Kasumi-1 (cell line): ENCODE measurements around the gene JMJD8.

Experiments used
- DNase-seq, 2 experiments: peaks; one replicate each; lab custom pipeline; 2025; lab: John Stamatoyannopoulos, UW

The JMJD8 gene

DNA sequence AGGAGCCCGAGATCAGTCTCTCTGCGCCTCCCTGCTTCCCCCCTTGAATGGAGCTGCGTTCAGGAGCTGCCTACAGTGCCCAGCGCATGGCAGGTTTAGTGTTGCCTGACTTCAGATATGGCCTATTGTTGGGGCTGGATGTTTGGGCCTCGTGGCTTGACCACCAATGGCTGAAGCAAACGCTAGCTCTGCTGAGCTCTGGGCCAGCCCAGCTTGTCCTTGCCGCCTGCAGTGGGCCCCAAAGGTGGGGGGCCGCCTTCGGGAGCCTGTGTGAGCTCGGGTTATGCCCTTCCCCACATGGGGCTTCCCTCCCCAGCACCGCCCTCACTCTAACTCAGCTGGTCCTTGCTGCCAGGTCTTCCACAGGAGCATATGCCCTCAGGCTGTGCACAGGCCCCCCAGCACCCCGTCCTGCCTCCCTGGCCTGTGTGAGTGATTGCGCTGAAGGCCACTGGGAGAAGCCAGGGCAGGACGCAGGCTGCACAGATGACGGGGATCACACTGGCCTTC, 46.0 kb downstream of the JMJD8 start:
- DNase-seq, result no peak

DNA sequence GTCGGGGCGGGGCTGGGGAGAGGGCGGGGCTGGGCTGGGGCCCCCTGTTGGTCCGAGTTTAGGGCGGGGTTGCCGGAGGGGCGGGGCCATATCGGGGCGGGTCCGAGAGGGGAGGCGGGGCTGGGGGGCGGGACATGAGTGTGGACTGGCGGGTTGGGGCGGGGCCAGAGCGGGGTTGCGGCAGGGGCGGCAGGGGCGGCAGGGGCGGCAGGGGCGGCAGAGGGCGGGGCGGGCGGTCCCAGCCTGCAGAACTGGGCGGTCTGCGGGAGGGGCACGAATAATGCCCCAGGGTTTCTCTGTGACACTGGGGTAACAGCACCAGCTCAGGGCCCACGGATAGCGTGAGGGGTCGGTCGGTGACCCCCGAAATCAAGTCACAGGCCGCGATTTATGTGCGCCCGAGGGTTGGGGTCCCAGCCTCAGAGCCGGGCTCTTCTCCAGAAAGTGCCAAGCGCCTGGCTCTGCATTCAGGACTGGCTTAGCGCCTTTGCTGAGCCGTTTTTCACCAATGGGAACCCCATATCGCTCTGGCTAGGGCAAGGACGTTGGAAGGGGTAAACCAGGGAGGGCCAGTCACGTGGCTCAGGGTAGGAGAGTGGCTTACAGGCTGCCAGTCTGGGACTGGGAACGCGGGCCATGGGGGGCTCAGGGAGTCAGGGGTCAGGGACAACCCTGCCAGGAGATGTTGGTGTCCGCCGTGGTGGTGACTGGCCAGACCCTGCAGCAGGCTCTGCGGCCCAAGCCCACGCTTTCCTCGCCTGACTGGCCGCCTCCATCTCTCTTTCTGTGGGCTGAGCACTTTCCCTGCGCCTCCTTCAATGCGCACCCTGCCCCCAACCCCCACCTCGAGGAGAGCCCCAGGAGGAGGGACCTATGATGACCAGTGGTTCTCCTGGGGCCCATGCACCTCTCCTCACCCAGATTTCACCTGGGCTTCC, 46.8 kb downstream of the JMJD8 start:
- peak; percentile 24 to 37 for DNase-seq

DNA sequence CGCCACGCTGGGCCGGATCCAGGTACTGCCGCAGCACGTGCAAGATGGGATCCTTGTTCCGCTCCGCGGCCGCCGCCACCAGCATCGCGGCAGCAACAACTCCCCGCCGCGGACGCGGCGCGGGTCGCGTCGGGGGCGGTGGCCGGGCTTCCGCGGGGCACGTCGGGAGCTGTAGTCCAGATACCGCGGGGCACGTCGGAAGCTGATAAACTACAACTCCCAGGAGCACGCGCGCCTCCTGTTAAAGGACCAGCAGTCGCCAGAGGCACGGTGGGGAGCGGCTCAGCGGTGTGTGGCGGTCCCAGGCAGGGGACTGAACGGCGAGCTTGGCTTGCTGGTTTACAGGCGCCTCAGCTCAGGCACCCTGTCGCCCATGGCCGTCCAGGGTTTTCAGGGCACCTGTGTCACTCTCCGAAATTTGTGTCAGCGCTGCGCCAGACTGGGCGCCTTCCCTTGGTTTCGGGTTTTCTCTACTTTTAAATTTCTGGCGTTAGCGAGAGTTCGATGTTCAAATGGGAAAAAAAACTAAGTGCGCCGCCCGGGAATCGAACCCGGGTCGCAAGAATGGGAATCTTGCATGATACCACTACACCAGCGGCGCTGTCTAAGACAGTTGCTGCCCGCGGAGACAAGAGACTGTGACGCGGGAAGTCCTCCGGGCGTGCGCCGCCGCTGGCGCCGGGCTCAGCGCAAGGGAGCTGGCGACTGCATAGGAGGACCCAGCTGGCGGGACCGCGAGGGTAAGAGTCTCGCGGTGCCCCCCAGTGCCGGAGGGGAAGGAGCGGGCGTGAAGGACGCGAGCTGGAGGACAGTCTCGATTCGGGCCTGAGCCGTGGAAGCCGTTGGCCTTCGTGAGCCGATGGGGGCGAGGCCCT, 47.7 kb downstream of the JMJD8 start, which contains the start of gene METTL26:
Gene METTL26, minus strand, starts transcription at position 100 of the 875 bp plus-strand sequence. Its CDS starts 15 bp downstream, at position 85.
- DNase-seq, result peak; percentile 62 to 77

DNA sequence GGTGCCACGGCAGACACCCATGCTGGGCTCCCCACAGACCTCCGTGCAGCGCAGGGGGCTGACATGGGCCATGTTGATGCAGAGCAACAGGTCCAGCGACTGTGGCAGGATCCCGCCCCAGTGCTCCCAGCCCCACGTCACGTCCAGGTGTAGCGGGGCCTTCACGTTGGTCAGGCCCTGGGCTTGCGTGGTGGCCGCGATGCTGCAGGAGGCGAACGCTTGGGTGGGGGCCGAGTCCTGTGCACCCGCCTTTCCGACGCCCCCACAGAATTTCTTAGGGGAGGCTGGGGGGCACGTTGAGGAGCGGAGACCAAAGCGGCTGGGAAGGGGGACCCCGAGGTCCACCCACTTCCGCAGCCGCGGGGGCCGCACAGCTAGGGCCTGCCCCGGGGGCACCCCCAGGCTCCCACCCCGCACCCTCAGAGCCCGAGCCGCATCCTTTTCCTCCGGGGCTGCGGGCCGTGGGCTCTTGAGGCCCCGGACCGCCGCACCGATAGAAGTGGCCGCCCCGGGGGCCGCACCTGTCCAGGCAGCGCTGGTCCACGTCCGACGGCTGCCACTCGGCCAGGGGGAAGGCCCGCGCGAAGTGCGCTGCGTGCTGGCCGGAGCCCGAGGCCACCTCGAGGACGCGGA, 48.4 kb downstream of the JMJD8 start:
- DNase-seq, result no peak

DNA sequence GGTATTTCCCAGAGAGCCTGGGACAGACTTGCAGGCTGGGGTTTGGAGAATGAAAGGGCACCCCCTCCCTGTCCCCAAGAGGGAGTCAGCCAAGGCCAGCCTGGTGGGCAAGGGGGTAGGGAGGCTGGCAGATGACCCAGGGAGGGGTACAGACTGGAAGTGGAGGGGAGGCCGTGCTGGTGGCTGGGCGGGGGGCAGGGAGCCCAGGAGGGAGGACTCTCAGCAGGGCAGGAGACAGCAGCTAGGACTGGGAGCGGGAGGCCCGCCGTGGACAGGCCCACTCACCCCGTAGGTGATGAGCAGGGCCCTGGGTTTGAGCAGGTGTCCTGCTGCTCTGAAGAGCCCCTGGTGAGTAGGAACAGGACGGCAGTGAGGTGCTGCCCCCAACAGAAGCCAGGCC, 49.1 kb downstream of the JMJD8 start:
- DNase-seq, result no peak

DNA sequence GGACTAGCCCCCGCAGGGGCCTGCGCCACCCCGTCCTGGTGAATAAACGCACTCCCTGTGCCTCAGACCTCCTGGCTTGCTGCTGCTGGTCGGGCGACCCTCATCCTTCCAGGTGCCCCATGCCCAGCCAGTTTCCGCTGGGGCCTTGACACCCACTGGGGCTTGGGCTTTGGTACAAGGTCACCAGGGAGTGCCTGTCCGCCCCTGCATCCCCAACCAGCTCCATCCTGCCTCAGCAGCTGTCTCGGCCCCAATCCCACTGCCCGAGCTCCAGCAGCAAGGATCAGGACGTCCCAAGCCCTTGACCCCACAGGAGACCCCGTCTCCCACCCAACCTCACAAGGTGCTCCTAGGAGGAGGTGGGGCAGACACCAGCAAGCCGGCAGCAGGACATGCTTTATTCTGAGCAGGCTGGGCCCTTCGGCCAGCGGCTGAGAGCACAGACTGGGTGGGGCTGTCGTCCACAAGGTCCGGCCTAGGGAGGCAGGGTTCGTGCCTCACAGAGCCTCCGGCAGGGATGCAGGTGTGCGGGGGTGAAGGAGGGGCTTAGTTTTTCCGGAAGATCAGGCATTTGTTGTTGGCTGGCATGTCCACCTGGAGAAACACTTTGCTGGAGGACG, 50.0 kb downstream of the JMJD8 start:
- DNase-seq, result no peak

DNA sequence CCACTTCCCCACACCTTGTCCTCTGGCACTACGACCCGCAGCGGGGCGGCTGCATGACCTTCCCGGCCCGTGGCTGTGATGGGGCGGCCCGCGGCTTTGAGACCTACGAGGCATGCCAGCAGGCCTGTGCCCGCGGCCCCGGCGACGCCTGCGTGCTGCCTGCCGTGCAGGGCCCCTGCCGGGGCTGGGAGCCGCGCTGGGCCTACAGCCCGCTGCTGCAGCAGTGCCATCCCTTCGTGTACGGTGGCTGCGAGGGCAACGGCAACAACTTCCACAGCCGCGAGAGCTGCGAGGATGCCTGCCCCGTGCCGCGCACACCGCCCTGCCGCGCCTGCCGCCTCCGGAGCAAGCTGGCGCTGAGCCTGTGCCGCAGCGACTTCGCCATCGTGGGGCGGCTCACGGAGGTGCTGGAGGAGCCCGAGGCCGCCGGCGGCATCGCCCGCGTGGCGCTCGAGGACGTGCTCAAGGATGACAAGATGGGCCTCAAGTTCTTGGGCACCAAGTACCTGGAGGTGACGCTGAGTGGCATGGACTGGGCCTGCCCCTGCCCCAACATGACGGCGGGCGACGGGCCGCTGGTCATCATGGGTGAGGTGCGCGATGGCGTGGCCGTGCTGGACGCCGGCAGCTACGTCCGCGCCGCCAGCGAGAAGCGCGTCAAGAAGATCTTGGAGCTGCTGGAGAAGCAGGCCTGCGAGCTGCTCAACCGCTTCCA, 50.6 kb downstream of the JMJD8 start:
- DNase-seq, result no peak

DNA sequence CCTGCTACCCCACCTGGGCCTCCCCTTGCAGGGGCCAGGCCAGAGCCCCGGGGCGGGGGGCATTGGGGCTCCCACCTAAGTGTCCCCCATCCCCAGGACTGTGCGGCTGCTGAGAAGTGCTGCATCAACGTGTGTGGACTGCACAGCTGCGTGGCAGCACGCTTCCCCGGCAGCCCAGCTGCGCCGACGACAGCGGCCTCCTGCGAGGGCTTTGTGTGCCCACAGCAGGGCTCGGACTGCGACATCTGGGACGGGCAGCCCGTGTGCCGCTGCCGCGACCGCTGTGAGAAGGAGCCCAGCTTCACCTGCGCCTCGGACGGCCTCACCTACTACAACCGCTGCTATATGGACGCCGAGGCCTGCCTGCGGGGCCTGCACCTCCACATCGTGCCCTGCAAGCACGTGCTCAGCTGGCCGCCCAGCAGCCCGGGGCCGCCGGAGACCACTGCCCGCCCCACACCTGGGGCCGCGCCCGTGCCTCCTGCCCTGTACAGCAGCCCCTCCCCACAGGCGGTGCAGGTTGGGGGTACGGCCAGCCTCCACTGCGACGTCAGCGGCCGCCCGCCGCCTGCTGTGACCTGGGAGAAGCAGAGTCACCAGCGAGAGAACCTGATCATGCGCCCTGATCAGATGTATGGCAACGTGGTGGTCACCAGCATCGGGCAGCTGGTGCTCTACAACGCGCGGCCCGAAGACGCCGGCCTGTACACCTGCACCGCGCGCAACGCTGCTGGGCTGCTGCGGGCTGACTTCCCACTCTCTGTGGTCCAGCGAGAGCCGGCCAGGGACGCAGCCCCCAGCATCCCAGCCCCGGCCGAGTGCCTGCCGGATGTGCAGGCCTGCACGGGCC, 51.4 kb downstream of the JMJD8 start:
- DNase-seq, result no peak

DNA sequence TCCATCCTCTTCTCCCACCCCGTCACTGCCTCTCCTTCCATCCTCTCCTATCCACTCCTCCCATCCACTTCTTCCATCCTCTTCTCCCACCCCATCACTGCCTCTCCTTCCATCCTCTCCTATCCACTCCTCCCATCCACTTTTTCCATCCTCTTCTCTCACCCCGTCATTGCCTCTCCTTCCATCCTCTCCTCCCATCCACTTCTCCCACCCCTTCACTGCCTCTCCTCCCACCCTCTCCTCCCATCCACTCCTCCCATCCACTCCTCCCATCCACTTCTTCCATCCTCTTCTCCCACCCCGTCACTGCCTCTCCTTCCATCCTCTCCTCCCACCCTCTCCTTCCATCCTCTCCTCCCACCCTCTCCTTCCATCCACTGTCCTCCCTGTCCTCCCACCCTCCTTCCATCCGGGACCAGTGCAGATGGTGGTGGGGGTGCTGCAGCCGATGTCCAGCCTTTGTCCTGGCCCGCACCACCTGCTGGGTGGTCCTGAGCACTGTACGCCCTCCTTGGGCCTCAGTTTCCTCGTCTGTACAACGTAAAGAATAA, 52.3 kb downstream of the JMJD8 start:
- no peak for DNase-seq
